Epithelial cell of proximal tubule (primary cell): ENCODE results near the gene E2F6. TPM values are rescaled to one million over a fixed set of nuclear protein-coding genes. Genes with fewer than 3 reads are reported as not detected.

ENCODE experiments used
- DNase-seq: peaks from one replicate; pipeline ENCODE4 v3.0.0-alpha.2; 2011; ENCODE audit warnings: low read depth
- H3K4me3 ChIP-seq: 2 replicates; pipeline ENCODE4 v1.5.1; 2011; ENCODE audit warnings: low read depth, mild to moderate bottlenecking, low read length
- CTCF ChIP-seq: conservative IDR thresholded peaks from 2 replicates; pipeline ENCODE4 v1.5.1; 2012; ENCODE audit warnings: low read depth, mild to moderate bottlenecking, low read length
- total RNA-seq: library from RNA; depleted of rRNA; stranded (reverse); fragments of >200 nt; gene quantifications from 2 replicates; pipeline ENCODE4 v1.2.3, GENCODE V29; 2015

E2F6 gene
- total RNA-seq, 1 donor from 2014 or later = 11.0 TPM

GRCh38 chr2:11411244-11411643 lies 54.7 kb downstream of the E2F6 start:
- DNase-seq = no peak
- TF ChIP-seq CTCF = no peak
- no peak overlapping the region for H3K4me3 ChIP-seq

GRCh38 chr2:11410101-11410500 lies 55.9 kb downstream of the E2F6 start:
- DNase-seq = no peak
- no peak overlapping the region for H3K4me3 ChIP-seq
- no peak for TF ChIP-seq CTCF

- no peak overlapping the region for H3K4me3 ChIP-seq
- no peak for DNase-seq
- no peak for TF ChIP-seq CTCF
Observed at GRCh38 chr2:11409572-11409959, 56.4 kb downstream of the E2F6 start.

GRCh38 chr2:11408959-11409571 lies 56.9 kb downstream of the E2F6 start:
- DNase-seq = no peak
- no peak overlapping the region for H3K4me3 ChIP-seq
- no peak for TF ChIP-seq CTCF

- DNase-seq = no peak
- no peak overlapping the region for H3K4me3 ChIP-seq
- no peak for TF ChIP-seq CTCF
Observed at GRCh38 chr2:11407413-11407812, 58.5 kb downstream of the E2F6 start.

GRCh38 chr2:11406958-11407381 lies 59.0 kb downstream of the E2F6 start:
- no peak overlapping the region for H3K4me3 ChIP-seq
- no peak for DNase-seq
- TF ChIP-seq CTCF = no peak

GRCh38 chr2:11406267-11406957 lies 59.5 kb downstream of the E2F6 start:
- no peak overlapping the region for H3K4me3 ChIP-seq
- no peak for TF ChIP-seq CTCF
- no peak for DNase-seq
